Endodermal cell (in vitro differentiated cells): ENCODE measurements around the gene MAFB. TPM values are rescaled to one million over a fixed set of nuclear protein-coding genes. Genes with fewer than 3 reads are reported as not detected.

Experiments
- DNase-seq: peaks from one replicate; pipeline ENCODE4 v3.0.0-alpha.2; 2017
- H3K27ac ChIP-seq: 2 replicates; pipeline ENCODE4 v1.5.1; 2013; ENCODE audit warnings: mild to moderate bottlenecking, low read depth, low read length, moderate library complexity
- H3K27me3 ChIP-seq: 2 replicates; pipeline ENCODE4 v1.6.1; 2013; ENCODE audit warnings: mild to moderate bottlenecking, low read length, moderate library complexity; ENCODE audit not compliant: insufficient read depth, control insufficient read depth, poor library complexity, severe bottlenecking
- H3K36me3 ChIP-seq: 2 replicates; pipeline ENCODE4 v1.7.0; 2013; ENCODE audit warnings: mild to moderate bottlenecking, low read length, moderate library complexity; ENCODE audit not compliant: control insufficient read depth, insufficient read depth
- H3K4me1 ChIP-seq: one replicate; pipeline ENCODE4 v1.7.0; 2013; ENCODE audit warnings: low read length; ENCODE audit not compliant: control insufficient read depth, insufficient read depth
- H3K4me3 ChIP-seq: 2 replicates; pipeline ENCODE4 v1.5.1; 2013; ENCODE audit warnings: mild to moderate bottlenecking, low read length, moderate library complexity
- H3K9ac ChIP-seq: 2 replicates; pipeline ENCODE4 v1.6.1; 2013; ENCODE audit warnings: mild to moderate bottlenecking, low read length, moderate library complexity; ENCODE audit not compliant: poor library complexity, severe bottlenecking; ENCODE audit errors: extremely low read depth
- H3K9me3 ChIP-seq: 2 replicates; pipeline ENCODE4 v1.6.1; 2013; ENCODE audit warnings: mild to moderate bottlenecking, low read length, moderate library complexity; ENCODE audit not compliant: control insufficient read depth
- H3K27ac Mint-ChIP-seq: 2 replicates; pipeline ENCODE4 v1.8.0; 2020; ENCODE audit warnings: mixed read lengths
- H3K27me3 Mint-ChIP-seq: 2 replicates; pipeline ENCODE4 v1.8.0; 2021; ENCODE audit warnings: mild to moderate bottlenecking, mixed read lengths; ENCODE audit not compliant: insufficient read depth
- H3K36me3 Mint-ChIP-seq: 2 replicates; pipeline ENCODE4 v1.8.0; 2020; ENCODE audit warnings: low read depth, mixed read lengths
- H3K4me1 Mint-ChIP-seq: 2 replicates; pipeline ENCODE4 v1.8.0; 2020; ENCODE audit warnings: mixed read lengths
- H3K4me3 Mint-ChIP-seq: 2 replicates; pipeline ENCODE4 v1.8.0; 2020; ENCODE audit warnings: mild to moderate bottlenecking, moderate library complexity, mixed read lengths
- H3K9me3 Mint-ChIP-seq: 2 replicates; pipeline ENCODE4 v1.8.0; 2020; ENCODE audit warnings: mild to moderate bottlenecking, mixed read lengths
- WGBS, 2 experiments: methylation state at CpG; one replicate each; pipeline versions ENCODE4 v1.1.5 to v1.1.7; 2013; ENCODE audit warnings: missing lambda C conversion rate in 2 of 2, mixed read lengths in 1 of 2; ENCODE audit not compliant: insufficient coverage in 1 of 2, insufficient read length in 1 of 2; 5-methylcytosine and 5-hydroxymethylcytosine counted together
- total RNA-seq, 2 donors: library from RNA; stranded (reverse); fragmentation: NEBNext Ultra II Directional in 1 of 2; extraction: Animal tissue kit (Norgen Biotek cat#: 25700) in 1 of 2; gene quantifications; 2 replicates in 1 of 2; 3 replicates in 1 of 2; pipeline ENCODE4 v1.2.1, GENCODE V29; 2021
- TF ChIP-seq, protein P1 (sequence below): fragments of 200-600 bp; sonication (generic); conservative IDR thresholded peaks from 2 replicates; pipeline ENCODE4 v1.5.0; 2021; ENCODE audit warnings: antibody characterized with exemption, mild to moderate bottlenecking

MAFB gene
- total RNA-seq, 2 donors from 2014 or later: 0.90 to 1.5 TPM

DNA sequence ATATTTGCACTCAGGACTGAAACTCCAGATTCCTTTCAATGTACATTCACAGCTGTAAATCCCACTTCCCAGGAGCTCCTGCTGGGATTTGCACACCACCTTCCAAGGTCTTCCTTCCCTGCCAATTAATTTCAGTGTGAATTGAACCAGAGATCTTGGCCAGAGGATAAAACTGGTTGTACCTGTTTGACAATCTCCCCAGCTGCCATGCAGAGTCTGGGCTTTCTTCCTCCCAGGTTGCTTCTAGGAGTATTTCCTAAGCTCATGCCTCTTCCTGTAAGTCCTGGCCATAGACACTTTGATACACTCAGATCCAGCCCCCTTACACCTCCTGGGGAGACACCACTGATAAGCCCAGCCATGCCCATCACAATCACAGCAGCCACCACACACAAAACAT is 15.6 kb downstream of the MAFB start:
- Histone ChIP-seq H3K4me3 (no peak overlapping the region), H3K9me3 (no peaks in the 10 kb centered on the region), H3K9ac (no peak overlapping the region), H3K4me1 (no peaks in the 10 kb centered on the region), H3K27me3 (peaks cover 25% of the 10 kb centered on the region), H3K36me3 (no peaks in the 10 kb centered on the region), H3K27ac (no peak overlapping the region)
- TF ChIP-seq, protein P1, sequence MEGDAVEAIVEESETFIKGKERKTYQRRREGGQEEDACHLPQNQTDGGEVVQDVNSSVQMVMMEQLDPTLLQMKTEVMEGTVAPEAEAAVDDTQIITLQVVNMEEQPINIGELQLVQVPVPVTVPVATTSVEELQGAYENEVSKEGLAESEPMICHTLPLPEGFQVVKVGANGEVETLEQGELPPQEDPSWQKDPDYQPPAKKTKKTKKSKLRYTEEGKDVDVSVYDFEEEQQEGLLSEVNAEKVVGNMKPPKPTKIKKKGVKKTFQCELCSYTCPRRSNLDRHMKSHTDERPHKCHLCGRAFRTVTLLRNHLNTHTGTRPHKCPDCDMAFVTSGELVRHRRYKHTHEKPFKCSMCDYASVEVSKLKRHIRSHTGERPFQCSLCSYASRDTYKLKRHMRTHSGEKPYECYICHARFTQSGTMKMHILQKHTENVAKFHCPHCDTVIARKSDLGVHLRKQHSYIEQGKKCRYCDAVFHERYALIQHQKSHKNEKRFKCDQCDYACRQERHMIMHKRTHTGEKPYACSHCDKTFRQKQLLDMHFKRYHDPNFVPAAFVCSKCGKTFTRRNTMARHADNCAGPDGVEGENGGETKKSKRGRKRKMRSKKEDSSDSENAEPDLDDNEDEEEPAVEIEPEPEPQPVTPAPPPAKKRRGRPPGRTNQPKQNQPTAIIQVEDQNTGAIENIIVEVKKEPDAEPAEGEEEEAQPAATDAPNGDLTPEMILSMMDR: no peak
- Mint-ChIP-seq H3K9me3 (no peaks in the 10 kb centered on the region), H3K4me1 (peaks cover 21% of the 10 kb centered on the region), H3K36me3 (no peaks in the 10 kb centered on the region), H3K27ac (no peak overlapping the region), H3K4me3 (no peak overlapping the region), H3K27me3 (peaks cover 34% of the 10 kb centered on the region)
- peak; percentile 41 for DNase-seq

DNA sequence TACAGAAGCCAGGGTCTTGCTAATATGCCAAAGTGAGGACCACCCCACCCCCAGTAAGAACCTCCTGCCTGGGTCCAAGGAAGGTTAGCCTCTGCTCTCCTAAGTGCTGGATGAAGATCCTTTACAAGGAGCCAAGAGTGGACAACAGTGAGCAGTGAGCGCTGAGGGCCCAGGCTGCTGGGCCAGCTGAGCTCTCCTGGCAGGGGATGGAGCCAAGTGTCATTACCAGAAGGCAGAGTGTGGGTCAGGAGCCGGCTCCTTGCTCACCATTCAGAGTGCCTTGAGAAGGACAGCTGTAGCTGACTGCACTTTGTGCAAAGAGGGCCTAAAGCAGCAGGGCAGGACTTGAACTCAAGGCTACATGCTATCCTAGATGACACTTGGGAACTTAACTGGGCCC is 16.9 kb downstream of the MAFB start:
- TF ChIP-seq, protein P1: no peak
- Histone ChIP-seq H3K4me1 (no peaks in the 10 kb centered on the region), H3K27me3 (peaks cover 12% of the 10 kb centered on the region), H3K9ac (no peak overlapping the region), H3K9me3 (no peaks in the 10 kb centered on the region), H3K36me3 (no peaks in the 10 kb centered on the region), H3K27ac (no peak overlapping the region), H3K4me3 (no peak overlapping the region)
- no peaks in the 10 kb centered on the region for H3K9me3 Mint-ChIP-seq
- DNase-seq: no peak
- H3K4me1 Mint-ChIP-seq: peaks cover 16% of the 10 kb centered on the region
- WGBS, 2 experiments: 92 to 100% methylated on average over 2 of the region's 2 CpGs
- no peaks in the 10 kb centered on the region for H3K36me3 Mint-ChIP-seq
- no peak overlapping the region for H3K27ac Mint-ChIP-seq
- peaks cover 23% of the 10 kb centered on the region for H3K27me3 Mint-ChIP-seq
- H3K4me3 Mint-ChIP-seq: no peak overlapping the region

DNA sequence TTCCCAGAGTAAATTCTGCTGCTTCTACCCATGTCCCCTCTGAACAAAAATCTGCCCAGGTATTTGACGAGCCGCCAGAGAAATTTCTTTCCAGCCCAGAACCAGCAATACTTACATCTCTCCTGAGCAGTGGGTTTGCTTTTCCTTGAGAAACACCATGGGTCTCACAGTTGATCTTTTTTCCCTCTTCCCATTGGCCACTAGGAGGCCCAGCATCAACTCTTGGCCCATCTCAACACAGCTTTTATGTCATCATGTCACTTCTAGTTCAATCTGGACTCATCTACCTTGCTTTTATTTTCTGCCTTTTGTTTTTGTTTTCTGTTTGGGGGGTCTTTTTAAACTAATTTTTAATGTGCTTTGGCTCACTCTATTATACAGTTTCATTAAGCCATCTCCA is 18.8 kb downstream of the MAFB start:
- WGBS, 2 experiments: 80 to 96% methylated on average over 1 to 2 of the region's 2 CpGs
- Histone ChIP-seq H3K9ac (no peak overlapping the region), H3K4me1 (no peaks in the 10 kb centered on the region), H3K27ac (no peak overlapping the region), H3K27me3 (no peaks in the 10 kb centered on the region), H3K9me3 (no peaks in the 10 kb centered on the region), H3K36me3 (no peaks in the 10 kb centered on the region), H3K4me3 (no peak overlapping the region)
- H3K27ac Mint-ChIP-seq: no peak overlapping the region
- H3K4me1 Mint-ChIP-seq: peaks cover 3% of the 10 kb centered on the region
- no peak overlapping the region for H3K4me3 Mint-ChIP-seq
- H3K9me3 Mint-ChIP-seq: no peaks in the 10 kb centered on the region
- DNase-seq: peak; percentile 34
- no peaks in the 10 kb centered on the region for H3K36me3 Mint-ChIP-seq
- peaks cover 21% of the 10 kb centered on the region for H3K27me3 Mint-ChIP-seq
- TF ChIP-seq, protein P1: peak; percentile 40
